ENCODE results near the gene S100A2. TPM values are rescaled to one million over a fixed set of nuclear protein-coding genes. Genes with fewer than 3 reads are reported as not detected.

The S100A2 gene
- total and polyA plus RNA-seq, 2 donors (not counting 1 experiment from before 2014, with no cell fraction given): 0.19 TPM; not detected in 1

DNA sequence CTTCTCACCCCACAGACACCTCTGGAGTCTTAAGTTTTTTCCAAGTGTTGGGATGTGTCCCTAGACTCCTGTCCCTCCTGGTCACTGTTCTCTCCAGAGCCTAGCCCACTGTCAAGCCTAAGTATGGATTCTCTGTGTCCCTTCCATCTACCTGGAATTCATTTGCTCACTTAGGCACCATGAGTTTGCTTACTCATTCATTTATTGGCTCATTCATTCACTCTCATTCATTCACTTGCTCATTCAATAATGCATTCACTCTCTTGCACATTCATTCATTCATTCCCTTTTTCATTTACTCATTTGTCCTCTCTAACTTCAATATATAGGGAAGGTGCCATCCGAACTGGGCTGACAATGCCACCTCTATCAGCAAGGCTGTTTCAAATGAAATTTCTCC lies 45.7 kb upstream of the S100A2 start:
- no peaks in the 10 kb centered on the region for H3K27me3 ChIP-seq (replicated peaks in 1 of 4; ENCODE audit: control extremely low read depth in 1 of 4, control insufficient read depth in 3 of 4, insufficient read depth in 4 of 4, low read length in 3 of 4)
- no peak overlapping the region for H3K9ac ChIP-seq (ENCODE audit: low read length)

GRCh38 chr1:153610811-153611301 lies 45.2 kb upstream of the S100A2 start:
- Histone ChIP-seq H2AFZ (ENCODE audit: insufficient read depth, low read depth, low read length, poor library complexity, severe bottlenecking) (no peak overlapping the region), H3K4me2 (replicated peaks; ENCODE audit: low read depth, low read length, poor library complexity, severe bottlenecking) (no peak overlapping the region), H3K9ac (ENCODE audit: low read length) (no peak overlapping the region), H3K36me3 (replicated peaks in 1 of 2; ENCODE audit: control extremely low read depth in 1 of 2, control insufficient read depth in 1 of 2, extremely low read depth in 1 of 2, insufficient read depth in 2 of 2, low read length in 1 of 2) (no peaks in the 10 kb centered on the region), H3K27ac (ENCODE audit: low read length in 2 of 2) (no peak overlapping the region), H3K4me1 (ENCODE audit: control insufficient read depth in 2 of 2, insufficient read depth in 2 of 2, low read length in 2 of 2) (no peaks in the 10 kb centered on the region), H3K4me3 (ENCODE audit: control extremely low read depth in 1 of 5, extremely low read depth in 1 of 5, insufficient read depth in 1 of 5, low read depth in 2 of 5, low read length in 4 of 5) (no peak overlapping the region), H4K20me1 (ENCODE audit: control insufficient read depth, insufficient read depth, low read length, poor library complexity, severe bottlenecking) (no peaks in the 10 kb centered on the region), H3K27me3 (replicated peaks in 1 of 4; ENCODE audit: control extremely low read depth in 1 of 4, control insufficient read depth in 3 of 4, insufficient read depth in 4 of 4, low read length in 3 of 4) (no peaks in the 10 kb centered on the region), H3K9me3 (ENCODE audit: control extremely low read depth in 1 of 3, control insufficient read depth in 2 of 3, insufficient read depth in 1 of 3, low read length in 2 of 3) (no peaks in the 10 kb centered on the region), H3K79me2 (ENCODE audit: control insufficient read depth, insufficient read depth, low read length) (no peaks in the 10 kb centered on the region)
- H3K9me3 Mint-ChIP-seq (ENCODE audit: insufficient read depth): no peaks in the 10 kb centered on the region
- no peaks in the 10 kb centered on the region for H3K27me3 Mint-ChIP-seq
- ChIA-PET CTCF (no interaction called here), POLR2A (no interaction called here)
- 90% methylated on average over 4 of the region's 7 CpGs for WGBS (ENCODE audit: insufficient coverage)
- H3K27ac Mint-ChIP-seq: no peak overlapping the region
- no peak overlapping the region for H3K4me3 Mint-ChIP-seq
- intact Hi-C loops (cut with micrococcal nuclease): no loop called here
- H3K4me1 Mint-ChIP-seq: no peaks in the 10 kb centered on the region
- ATAC-seq (ENCODE audit: low read depth): no peak
- no peak for TF ChIP-seq CTCF (IDR thresholded peaks at IDR 0.05)
- no peak for TF ChIP-seq EZH2 (IDR thresholded peaks at IDR 0.05; ENCODE audit: borderline replicate concordance, insufficient read depth, low read depth, low read length, poor library complexity, severe bottlenecking)
- DNase-seq: no peak

More for the DNA sequence above, 45.7 kb upstream of the S100A2 start:
- ATAC-seq (ENCODE audit: low read depth) (no peak), DNase-seq (no peak)
- Histone ChIP-seq H3K27ac (ENCODE audit: low read length in 2 of 2) (no peak overlapping the region), H4K20me1 (ENCODE audit: control insufficient read depth, insufficient read depth, low read length, poor library complexity, severe bottlenecking) (no peaks in the 10 kb centered on the region), H3K79me2 (ENCODE audit: control insufficient read depth, insufficient read depth, low read length) (no peaks in the 10 kb centered on the region), H3K9me3 (ENCODE audit: control extremely low read depth in 1 of 3, control insufficient read depth in 2 of 3, insufficient read depth in 1 of 3, low read length in 2 of 3) (no peaks in the 10 kb centered on the region), H3K36me3 (replicated peaks in 1 of 2; ENCODE audit: control extremely low read depth in 1 of 2, control insufficient read depth in 1 of 2, extremely low read depth in 1 of 2, insufficient read depth in 2 of 2, low read length in 1 of 2) (no peaks in the 10 kb centered on the region), H3K4me1 (ENCODE audit: control insufficient read depth in 2 of 2, insufficient read depth in 2 of 2, low read length in 2 of 2) (no peaks in the 10 kb centered on the region), H3K4me3 (ENCODE audit: control extremely low read depth in 1 of 5, extremely low read depth in 1 of 5, insufficient read depth in 1 of 5, low read depth in 2 of 5, low read length in 4 of 5) (no peak overlapping the region), H3K4me2 (replicated peaks; ENCODE audit: low read depth, low read length, poor library complexity, severe bottlenecking) (no peak overlapping the region), H2AFZ (ENCODE audit: insufficient read depth, low read depth, low read length, poor library complexity, severe bottlenecking) (no peak overlapping the region)
- CTCF ChIA-PET: no interaction called here
- intact Hi-C loops (cut with micrococcal nuclease): no loop called here
- H3K27ac Mint-ChIP-seq: no peak overlapping the region
- no peaks in the 10 kb centered on the region for H3K9me3 Mint-ChIP-seq (ENCODE audit: insufficient read depth)
- H3K27me3 Mint-ChIP-seq: no peaks in the 10 kb centered on the region
- TF ChIP-seq EZH2 (IDR thresholded peaks at IDR 0.05; ENCODE audit: borderline replicate concordance, insufficient read depth, low read depth, low read length, poor library complexity, severe bottlenecking): no peak
- POLR2A ChIA-PET: no interaction called here
- no peak overlapping the region for H3K4me3 Mint-ChIP-seq
- WGBS (ENCODE audit: insufficient coverage): no CpG with 5 or more reads among the region's 1 CpG
- H3K4me1 Mint-ChIP-seq: no peaks in the 10 kb centered on the region
